Heart left ventricle (tissue), 16 donors: Measurements from ENCODE around the gene GPT2. TPM values are rescaled to one million over a fixed set of nuclear protein-coding genes. Genes with fewer than 3 reads are reported as not detected.

Source experiments
- ATAC-seq, 4 donors: fragments of 200-7000 bp; cut with Tn5 transposase; one replicate each; pipeline ENCODE4 v1.9.1; 2020 to 2022; ENCODE audit warnings: moderate library complexity in 4 of 4, mild to moderate bottlenecking in 3 of 4, moderate number of reproducible peaks in 1 of 4
- DNase-seq, 5 donors: peaks; one replicate each; pipeline ENCODE4 v3.0.0-alpha.2; 2020
- H3K27ac ChIP-seq, 12 donors: fragments of 200-600 bp; sonication (generic) in 4 of 12; one replicate each; pipeline versions ENCODE4 v1.5.0 to v1.8.0; 2016 to 2022; ENCODE audit warnings: mild to moderate bottlenecking in 2 of 12
- H3K27me3 ChIP-seq, 9 donors: fragments of 200-600 bp; sonication (generic) in 2 of 9; one replicate each; pipeline versions ENCODE4 v1.5.1 to v1.8.0; 2016 to 2022; ENCODE audit warnings: mild to moderate bottlenecking in 3 of 9
- H3K36me3 ChIP-seq, 9 donors: fragments of 200-600 bp; sonication (generic) in 2 of 9; one replicate each; pipeline versions ENCODE4 v1.5.0 to v1.8.0; 2018 to 2022; ENCODE audit warnings: mild to moderate bottlenecking in 2 of 9
- H3K4me1 ChIP-seq, 12 donors: fragments of 200-600 bp; sonication (generic) in 4 of 12; one replicate each; pipeline versions ENCODE4 v1.5.0 to v1.8.0; 2016 to 2022; ENCODE audit warnings: mild to moderate bottlenecking in 3 of 12
- H3K4me3 ChIP-seq, 12 donors: fragments of 200-600 bp; sonication (generic) in 4 of 12; one replicate each; pipeline versions ENCODE4 v1.5.0 to v1.8.0; 2017 to 2022; ENCODE audit warnings: mild to moderate bottlenecking in 9 of 12, moderate library complexity in 4 of 12
- H3K9me3 ChIP-seq, 12 donors: fragments of 200-600 bp; sonication (generic) in 4 of 12; one replicate each; pipeline versions ENCODE4 v1.5.0 to v1.8.0; 2016 to 2022; ENCODE audit warnings: mild to moderate bottlenecking in 1 of 12
- CTCF ChIP-seq, 12 donors: fragments of 200-600 bp; sonication (generic) in 4 of 12; IDR thresholded peaks; one replicate each; pipeline versions ENCODE4 v1.5.0 to v1.8.0; 2018 to 2022; ENCODE audit warnings: antibody characterized with exemption in 12 of 12, mild to moderate bottlenecking in 5 of 12
- POLR2A ChIP-seq, 2 donors: fragments of 450-650 bp; IDR thresholded peaks; one replicate each; pipeline ENCODE4 v1.6.1; 2017; ENCODE audit warnings: antibody characterized with exemption in 2 of 2, mild to moderate bottlenecking in 2 of 2, moderate library complexity in 2 of 2
- WGBS, 4 donors: extraction: QIAGEN DNeasy Blood & Tissue Kit in 2 of 4; methylation state at CpG; one replicate each; pipeline versions ENCODE4 v1.1.5 to v1.1.7; 2013 to 2018; 5-methylcytosine and 5-hydroxymethylcytosine counted together
- intact Hi-C, 10 donors: fragments of 100-400 bp; cut with DNase I; formaldehyde crosslinking; loops; one replicate each; pipeline versions ENCODE4 v1.11.1 to v1.14.2; 2022
- polyA plus RNA-seq, 2 donors: library from polyadenylated mRNA; stranded (reverse); fragments of 200-250 nt; gene quantifications; one replicate each; pipeline ENCODE4 v1.2.3, GENCODE V29; 2013
- total RNA-seq, 9 donors: library from RNA; depleted of rRNA in 2 of 9; stranded (reverse); fragments of >200 nt in 2 of 9; fragmentation: NEBNext Ultra II Directional in 3 of 9; extraction: Animal tissue kit (Norgen Biotek cat#: 25700) in 3 of 9; gene quantifications; one replicate each; pipeline versions ENCODE4 v1.1.0 to v1.2.4, GENCODE V29; 2016 to 2023
- donor health status: ischemic (EF 13 %, LVEDD 7.1; RV severe dilation, severe dysfunction).
- donor health status: healthy with polysubstance abuse.
- donor health status: DM: no; HTN: yes; CAD: no.
- donor health status: DM: no; HTN: no; CAD: no.
- donor health status: ischemic (EF 25% LVEDD 6.9; RV normal size, moderate dysfunction).
- donor health status: ischemic (EF 25% LVEDD 5.7; RV mildly dilated, moderate dysfunction).
- donor health status: healthy.
- donor health status: DM: yes; HTN: yes; CAD: no.
- donor health status: ischemic (EF 35%, LVEDD 5.7; RV mildly dilated, moderate dysfunction).
- donor health status: nonischemic (EF 11% LVEDD 7.7; RV severe dilation, severe dysfunction).
- donor health status: DM: yes; HTN: yes; CAD: no.
- donor health status: PGD.
- donor health status: ischemic (EF 29% LVEDD 5.4; RV normal size, mild dysfunction).
- donor health status: nonischemic (EF 23%, LVEDD 6.1; RV moderate dilation, normal function).

Gene GPT2
- total and polyA plus RNA-seq, 11 donors = 8.5 to 30.6 (median 15.0) TPM

DNA sequence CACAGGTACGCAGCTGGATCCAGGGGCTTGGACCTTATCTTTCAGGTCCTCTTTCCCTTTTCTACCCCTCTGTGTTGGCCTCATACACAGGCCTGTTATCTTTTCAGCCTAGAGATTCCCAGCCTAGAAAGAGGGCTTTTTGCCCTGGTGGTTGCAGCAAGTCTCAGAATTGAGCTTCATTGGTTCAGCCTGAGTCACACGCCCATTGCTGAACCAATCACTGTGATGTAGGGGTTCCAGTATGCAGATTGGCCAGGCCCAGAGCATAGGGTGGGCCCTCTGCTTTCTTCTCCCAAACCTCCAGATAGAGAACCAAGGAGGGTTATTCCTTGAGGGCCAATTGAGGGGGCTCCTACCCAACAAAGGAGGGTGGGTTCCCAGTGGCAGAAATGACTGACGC is 32.8 kb downstream of the GPT2 start:
- H3K9me3 ChIP-seq = no peaks in the 10 kb centered on the region
- no peaks in the 10 kb centered on the region for H3K4me1 ChIP-seq
- DNase-seq (no peak), ATAC-seq (no peak)
- peaks cover 0 to 6% (median 0%) of the 10 kb centered on the region in 9 donors for H3K36me3 ChIP-seq
- H3K27ac ChIP-seq = no peak overlapping the region
- intact Hi-C loops = loop anchor here in 1 of 10 donors (10.0 kb wide), 1 partner anchor 242 kb away; no protein-coding TSS in a partner anchor
- 95 to 98% (median 96%) methylated on average over 3 of the region's 3 CpGs for WGBS, 4 donors
- TF ChIP-seq POLR2A (IDR thresholded peaks at IDR 0.05) = no peak
- TF ChIP-seq CTCF (IDR thresholded peaks at IDR 0.05) = no peak
- no peak overlapping the region for H3K4me3 ChIP-seq
- no peaks in the 10 kb centered on the region for H3K27me3 ChIP-seq

- TF ChIP-seq CTCF (IDR thresholded peaks at IDR 0.05) (no peak), POLR2A (IDR thresholded peaks at IDR 0.05) (no peak)
- intact Hi-C loops = loop anchor here in 1 of 10 donors (10.0 kb wide), 1 partner anchor 244 kb away; no protein-coding TSS in a partner anchor
- no peaks in the 10 kb centered on the region for H3K9me3 ChIP-seq
- 86 to 92% (median 88%) methylated on average over 7 to 11 of the region's 11 CpGs for WGBS, 4 donors
- no peak for DNase-seq
- H3K4me1 ChIP-seq = no peaks in the 10 kb centered on the region
- H3K4me3 ChIP-seq = no peak overlapping the region
- no peaks in the 10 kb centered on the region for H3K27me3 ChIP-seq
- H3K36me3 ChIP-seq = peaks cover 0 to 19% (median 2%) of the 10 kb centered on the region in 9 donors
- ATAC-seq = no peak
- no peak overlapping the region for H3K27ac ChIP-seq
Observed at GRCh38 chr16:46918400-46918799, 34.2 kb downstream of the GPT2 start.

GRCh38 chr16:46918905-46919792 is 35.0 kb downstream of the GPT2 start:
- Histone ChIP-seq H3K27ac (no peak overlapping the region), H3K36me3 (peaks cover 0 to 25% (median 6%) of the 10 kb centered on the region in 9 donors), H3K27me3 (no peaks in the 10 kb centered on the region), H3K4me1 (peaks cover 0 to 2% (median 0%) of the 10 kb centered on the region in 12 donors), H3K4me3 (no peak overlapping the region), H3K9me3 (no peaks in the 10 kb centered on the region)
- TF ChIP-seq CTCF (IDR thresholded peaks at IDR 0.05) (no peak), POLR2A (IDR thresholded peaks at IDR 0.05) (no peak)
- ATAC-seq (no peak), DNase-seq (no peak)
- 74 to 81% (median 78%) methylated on average over 21 of the region's 21 CpGs for WGBS, 4 donors
- intact Hi-C loops = loop anchor here in 1 of 10 donors (10.0 kb wide), 1 partner anchor 244 kb away; no protein-coding TSS in a partner anchor

GRCh38 chr16:46920402-46921068 is 36.4 kb downstream of the GPT2 start:
- no peaks in the 10 kb centered on the region for H3K9me3 ChIP-seq
- peaks cover 0 to 5% (median 0%) of the 10 kb centered on the region in 12 donors for H3K4me1 ChIP-seq
- no peaks in the 10 kb centered on the region for H3K27me3 ChIP-seq
- no peak for TF ChIP-seq POLR2A (IDR thresholded peaks at IDR 0.05)
- TF ChIP-seq CTCF (IDR thresholded peaks at IDR 0.05) = no peak
- no peak overlapping the region for H3K27ac ChIP-seq
- WGBS, 4 donors = 72 to 80% (median 78%) methylated on average over 9 of the region's 9 CpGs
- intact Hi-C loops = no loop called here
- no peak overlapping the region for H3K4me3 ChIP-seq
- peaks cover 0 to 27% (median 6%) of the 10 kb centered on the region in 9 donors for H3K36me3 ChIP-seq
- ATAC-seq (no peak), DNase-seq (no peak)
